ENCODE results near the gene FOXD4L6. TPM values are rescaled to one million over a fixed set of nuclear protein-coding genes. Genes with fewer than 3 reads are reported as not detected.
"Not testable (repeated sequence)": the region's sequence is repeated elsewhere in the genome, so short reads cannot be mapped to it uniquely, and the experiment has no call there.

The FOXD4L6 gene
- total RNA-seq, 1 donor from 2014 or later: not detected

DNA sequence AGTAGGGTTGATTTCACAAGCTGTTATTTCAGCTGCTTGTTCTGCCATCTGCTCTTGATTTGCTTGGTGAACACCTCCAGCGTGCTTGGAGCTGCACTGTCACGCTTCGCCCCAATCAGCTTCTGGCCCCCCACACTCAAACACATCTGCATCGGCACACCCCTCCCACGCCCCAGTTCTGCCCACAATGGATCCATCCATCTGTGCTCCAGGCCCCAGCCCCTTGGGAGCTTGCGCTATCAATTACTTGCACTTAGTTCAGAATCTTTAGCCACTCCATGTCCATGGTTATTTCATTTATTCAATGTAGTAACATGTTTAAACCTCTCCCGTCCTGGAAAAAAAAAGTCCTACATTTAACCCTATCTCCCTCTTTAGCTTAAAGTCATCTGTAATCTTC is 28.0 kb downstream of the FOXD4L6 start:
- not testable (repeated sequence) for DNase-seq (ENCODE audit: low spot score)

- DNase-seq (ENCODE audit: low spot score): not testable (repeated sequence)
These were observed 29.7 kb downstream of the FOXD4L6 start for GRCh38 chr9:41098759-41099158.

GRCh38 chr9:41095060-41095459 is 33.4 kb downstream of the FOXD4L6 start:
- not testable (repeated sequence) for DNase-seq (ENCODE audit: low spot score)

GRCh38 chr9:41094010-41094773 is 34.3 kb downstream of the FOXD4L6 start:
- DNase-seq (ENCODE audit: low spot score): not testable (repeated sequence)

- DNase-seq (ENCODE audit: low spot score): not testable (repeated sequence)
These were observed 37.6 kb downstream of the FOXD4L6 start for GRCh38 chr9:41090922-41091321.

- not testable (repeated sequence) for DNase-seq (ENCODE audit: low spot score)
These were observed 38.1 kb downstream of the FOXD4L6 start for GRCh38 chr9:41090386-41090785.

- DNase-seq (ENCODE audit: low spot score): not testable (repeated sequence)
These were observed 39.9 kb downstream of the FOXD4L6 start for GRCh38 chr9:41088450-41089059.

DNA sequence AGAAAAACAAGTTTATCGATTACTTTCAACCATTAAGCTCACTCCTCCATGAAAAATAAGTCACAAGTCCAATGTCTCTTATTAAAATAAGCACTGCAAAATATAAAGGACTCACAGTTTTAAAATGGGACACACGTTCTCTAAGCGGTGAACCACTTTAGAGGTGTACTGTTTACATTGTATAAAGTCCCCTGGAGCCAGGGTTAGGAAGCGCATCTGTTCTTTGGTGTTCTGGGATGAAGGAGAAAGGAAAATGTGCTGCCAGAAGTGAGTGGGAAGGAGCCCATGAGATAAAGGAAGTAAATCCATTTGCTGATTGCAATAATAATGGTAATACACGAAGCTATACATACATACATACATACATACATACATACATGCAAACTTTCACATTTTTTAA is 40.6 kb downstream of the FOXD4L6 start:
- not testable (repeated sequence) for DNase-seq (ENCODE audit: low spot score)

GRCh38 chr9:41087157-41087780 is 41.2 kb downstream of the FOXD4L6 start:
- DNase-seq (ENCODE audit: low spot score): not testable (repeated sequence)

- not testable (repeated sequence) for DNase-seq (ENCODE audit: low spot score)
These were observed 41.8 kb downstream of the FOXD4L6 start for GRCh38 chr9:41086685-41087084.

GRCh38 chr9:41086215-41086614 is 42.3 kb downstream of the FOXD4L6 start:
- DNase-seq (ENCODE audit: low spot score): not testable (repeated sequence)

DNA sequence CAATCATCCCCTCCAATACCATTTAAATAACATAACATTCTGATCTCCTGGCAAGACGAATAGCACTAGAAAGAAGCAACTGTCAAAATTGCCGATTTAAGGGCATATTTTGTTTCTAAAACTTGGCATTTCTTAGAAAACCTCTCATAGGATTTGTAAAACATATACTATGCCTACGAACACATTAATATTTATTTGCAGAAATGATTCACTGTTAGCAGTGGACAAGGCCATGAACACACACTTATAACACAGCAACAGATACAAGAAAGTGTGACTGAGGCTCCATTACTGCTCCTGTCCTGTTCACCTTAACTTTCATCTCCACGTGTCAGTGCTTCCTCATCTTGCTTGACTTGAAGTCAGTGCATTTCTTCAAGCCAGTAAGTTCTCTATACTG is 46.1 kb downstream of the FOXD4L6 start:
- DNase-seq (ENCODE audit: low spot score): not testable (repeated sequence)

DNA sequence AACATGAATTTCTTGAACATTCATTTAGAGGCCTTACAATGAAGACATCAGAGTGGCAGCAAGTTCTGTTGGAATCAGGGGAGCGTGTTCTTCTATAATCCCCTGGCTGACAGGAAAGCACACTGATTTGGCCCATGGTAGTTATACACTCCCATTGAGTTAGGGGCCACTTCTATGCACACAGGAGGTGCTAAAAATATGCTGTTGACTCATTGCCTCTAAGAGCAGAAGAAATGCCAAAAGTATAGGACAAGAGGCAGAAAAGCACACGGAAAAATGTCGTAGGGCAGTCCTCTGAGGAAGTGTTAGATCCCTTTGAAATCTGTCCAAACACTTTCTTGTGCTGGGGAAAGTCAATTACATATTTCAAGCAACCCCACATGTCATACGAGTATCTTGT is 49.0 kb downstream of the FOXD4L6 start:
- DNase-seq (ENCODE audit: low spot score): not testable (repeated sequence)

- not testable (repeated sequence) for DNase-seq (ENCODE audit: low spot score)
These were observed 50.9 kb downstream of the FOXD4L6 start for GRCh38 chr9:41077586-41077985.

Other genes starting within 250 kb of the FOXD4L6 start
- 27.5 TPM for gene ZNG1F, start 60.6 kb upstream of the FOXD4L6 start, total RNA-seq